ENCODE measurements around the gene PATL2.
"Not testable (repeated sequence)": the region's sequence is repeated elsewhere in the genome, so short reads cannot be mapped to it uniquely, and the experiment has no call there.

The PATL2 gene

GRCh38 chr15:44647036-44647435 lies 64.1 kb downstream of the PATL2 start:
- no peak for DNase-seq (ENCODE audit: low spot score)

GRCh38 chr15:44646460-44646859 lies 64.7 kb downstream of the PATL2 start:
- DNase-seq (ENCODE audit: low spot score) = no peak

GRCh38 chr15:44641651-44642050 lies 69.5 kb downstream of the PATL2 start:
- DNase-seq (ENCODE audit: low spot score) = no peak

- no peak for DNase-seq (ENCODE audit: low spot score)
Measured at GRCh38 chr15:44636976-44637375, 74.1 kb downstream of the PATL2 start.

- DNase-seq (ENCODE audit: low spot score) = no peak
Measured at GRCh38 chr15:44633603-44634002, 77.5 kb downstream of the PATL2 start.

GRCh38 chr15:44625286-44625685 lies 85.8 kb downstream of the PATL2 start:
- not testable (repeated sequence) for DNase-seq (ENCODE audit: low spot score)

GRCh38 chr15:44623178-44623577 lies 87.9 kb downstream of the PATL2 start:
- DNase-seq (ENCODE audit: low spot score) = no peak

GRCh38 chr15:44620081-44620480 lies 91.0 kb downstream of the PATL2 start:
- no peak for DNase-seq (ENCODE audit: low spot score)

GRCh38 chr15:44616974-44617373 lies 94.1 kb downstream of the PATL2 start:
- no peak for DNase-seq (ENCODE audit: low spot score)

Data from pons (tissue), 1 donor.